ENCODE results near the gene DNM2. TPM values are rescaled to one million over a fixed set of nuclear protein-coding genes. Genes with fewer than 3 reads are reported as not detected.

Gene DNM2
- total and polyA plus RNA-seq, 2 of the 13 experiments (the other 11 are each of a cell fraction or from before 2014, with no cell fraction given), result 41.7 to 59.8 TPM

GRCh38 chr19:10769533-10770491 lies 51.9 kb downstream of the DNM2 start (continued):
- no peak for TF ChIP-seq SRSF4 (IDR thresholded peaks at IDR 0.05; ENCODE audit: low read depth, low read length, poor library complexity, severe bottlenecking)
- TF ChIP-seq, protein P1, sequence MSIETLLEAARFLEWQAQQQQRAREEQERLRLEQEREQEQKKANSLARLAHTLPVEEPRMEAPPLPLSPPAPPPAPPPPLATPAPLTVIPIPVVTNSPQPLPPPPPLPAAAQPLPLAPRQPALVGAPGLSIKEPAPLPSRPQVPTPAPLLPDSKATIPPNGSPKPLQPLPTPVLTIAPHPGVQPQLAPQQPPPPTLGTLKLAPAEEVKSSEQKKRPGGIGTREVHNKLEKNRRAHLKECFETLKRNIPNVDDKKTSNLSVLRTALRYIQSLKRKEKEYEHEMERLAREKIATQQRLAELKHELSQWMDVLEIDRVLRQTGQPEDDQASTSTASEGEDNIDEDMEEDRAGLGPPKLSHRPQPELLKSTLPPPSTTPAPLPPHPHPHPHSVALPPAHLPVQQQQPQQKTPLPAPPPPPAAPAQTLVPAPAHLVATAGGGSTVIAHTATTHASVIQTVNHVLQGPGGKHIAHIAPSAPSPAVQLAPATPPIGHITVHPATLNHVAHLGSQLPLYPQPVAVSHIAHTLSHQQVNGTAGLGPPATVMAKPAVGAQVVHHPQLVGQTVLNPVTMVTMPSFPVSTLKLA (IDR thresholded peaks at IDR 0.05), result no peak
- TF ChIP-seq IKZF1 (IDR thresholded peaks at IDR 0.05), result no peak
- 0 out of 2 replicates have a peak, but pooled peaks have one; percentile 59 for TF ChIP-seq TSC22D2 (CRISPR knock-in tag; IDR thresholded peaks at IDR 0.05; ENCODE audit: borderline replicate concordance)
- TF ChIP-seq, protein P2, sequence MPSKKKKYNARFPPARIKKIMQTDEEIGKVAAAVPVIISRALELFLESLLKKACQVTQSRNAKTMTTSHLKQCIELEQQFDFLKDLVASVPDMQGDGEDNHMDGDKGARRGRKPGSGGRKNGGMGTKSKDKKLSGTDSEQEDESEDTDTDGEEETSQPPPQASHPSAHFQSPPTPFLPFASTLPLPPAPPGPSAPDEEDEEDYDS (CRISPR knock-in tag; IDR thresholded peaks at IDR 0.05), result peak; percentile 37; the same call in 1 of the 2 replicates
- no peak for TF ChIP-seq ARID2 (CRISPR knock-in tag; IDR thresholded peaks at IDR 0.05; ENCODE audit: borderline replicate concordance)
- no peak for TF ChIP-seq KDM6A (CRISPR knock-in tag; IDR thresholded peaks at IDR 0.05; ENCODE audit: low read depth)
- 0 out of 2 replicates have a peak, but pooled peaks have one; percentile 45 for TF ChIP-seq ZNF788 (CRISPR knock-in tag; IDR thresholded peaks at IDR 0.05; ENCODE audit: borderline replicate concordance)
- TF ChIP-seq ZNF138 (CRISPR knock-in tag; IDR thresholded peaks at IDR 0.05; ENCODE audit: low read depth), result no peak
- TF ChIP-seq YEATS4 (CRISPR knock-in tag; IDR thresholded peaks at IDR 0.05; ENCODE audit: borderline replicate concordance), result no peak
- TF ChIP-seq ZSCAN12 (CRISPR knock-in tag; IDR thresholded peaks at IDR 0.05), result no peak
- TF ChIP-seq ZMAT5 (CRISPR knock-in tag; IDR thresholded peaks at IDR 0.05; ENCODE audit: borderline replicate concordance, low read depth), result no peak
- no peak for TF ChIP-seq HCFC1 (IDR thresholded peaks at IDR 0.05; ENCODE audit: low read depth, low read length)
- TF ChIP-seq ZNF460 (CRISPR knock-in tag; IDR thresholded peaks at IDR 0.05; ENCODE audit: borderline replicate concordance), result no peak
- no peak for TF ChIP-seq ZNF773 (CRISPR knock-in tag; IDR thresholded peaks at IDR 0.05; ENCODE audit: borderline replicate concordance)
- no peak for TF ChIP-seq MIXL1 (CRISPR knock-in tag; IDR thresholded peaks at IDR 0.05)
- no peak for TF ChIP-seq ESRRA (CRISPR knock-in tag; IDR thresholded peaks at IDR 0.05; ENCODE audit: low read depth)
- no peak for TF ChIP-seq REXO4 (CRISPR knock-in tag; IDR thresholded peaks at IDR 0.05; ENCODE audit: borderline replicate concordance)
- no peak for TF ChIP-seq PTBP1 (IDR thresholded peaks at IDR 0.05; ENCODE audit: low read depth, low read length, poor library complexity, severe bottlenecking)
- TF ChIP-seq NCOR1 (IDR thresholded peaks at IDR 0.05; ENCODE audit: borderline replicate concordance, low read length), result 0 out of 2 replicates have a peak, but pooled peaks have one; percentile 22
- TF ChIP-seq ZNF713 (CRISPR knock-in tag; IDR thresholded peaks at IDR 0.05), result no peak
- TF ChIP-seq RXRB (CRISPR knock-in tag; IDR thresholded peaks at IDR 0.05; ENCODE audit: borderline replicate concordance), result peak; percentile 22; the same call in 1 of the 2 replicates
- 0 out of 2 replicates have a peak, but pooled peaks have one; percentile 41 for TF ChIP-seq ZNF143 (CRISPR knock-in tag; IDR thresholded peaks at IDR 0.05)
- no peak for TF ChIP-seq ATF2 (CRISPR knock-in tag; IDR thresholded peaks at IDR 0.05)
- TF ChIP-seq PAF1 (CRISPR knock-in tag; IDR thresholded peaks at IDR 0.05), result no peak
- TF ChIP-seq PCBP2 (optimal IDR thresholded peaks at IDR 0.05; ENCODE audit: low read depth, low read length, poor library complexity, severe bottlenecking), result no peak
- no peak for TF ChIP-seq AGO2 (optimal IDR thresholded peaks at IDR 0.05; ENCODE audit: low read depth, low read length)

Data from HepG2 (cell line).